Ovary (tissue), 3 donors: Measurements from ENCODE around the gene GABRB1.

Experiments
- EP300 ChIP-seq: sonication (generic); formaldehyde crosslinking; IDR thresholded peaks from one replicate; pipeline ENCODE4 v1.6.1; 2017; ENCODE audit warnings: antibody characterized with exemption
- POLR2A ChIP-seq: fragments of 450-650 bp; IDR thresholded peaks from one replicate; pipeline ENCODE4 v1.6.1; 2017; ENCODE audit warnings: antibody characterized with exemption, mild to moderate bottlenecking, moderate library complexity
- TF ChIP-seq, protein P1 (sequence below), 3 donors: fragments of 450-650 bp in 2 of 3; fragments of 200-600 bp in 1 of 3; IDR thresholded peaks; one replicate each; pipeline versions ENCODE4 v1.5.1 to v1.8.0; 2016 to 2022; ENCODE audit warnings: antibody characterized with exemption in 3 of 3, mild to moderate bottlenecking in 1 of 3
- donor health status: DM: no; HTN: no; CAD: no.

DNA sequence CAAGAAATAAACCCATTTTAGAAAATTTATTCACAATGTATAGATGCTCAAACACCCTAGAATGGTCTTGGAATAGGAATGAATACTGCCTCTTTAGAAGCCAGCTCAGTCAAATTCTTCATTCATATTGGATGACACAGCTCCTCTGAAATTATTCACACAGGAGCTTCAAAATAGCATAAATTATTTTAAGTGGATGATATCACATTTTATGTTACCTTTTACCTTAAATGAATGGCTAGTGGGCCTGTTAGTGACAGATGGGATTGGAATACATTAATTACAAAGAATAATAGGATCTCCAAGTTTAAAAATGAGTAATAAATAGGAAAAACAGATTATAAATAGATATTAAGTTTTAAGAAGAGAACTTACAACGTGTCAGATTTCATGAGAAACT is 184.4 kb downstream of the GABRB1 start:
- TF ChIP-seq, protein P1, sequence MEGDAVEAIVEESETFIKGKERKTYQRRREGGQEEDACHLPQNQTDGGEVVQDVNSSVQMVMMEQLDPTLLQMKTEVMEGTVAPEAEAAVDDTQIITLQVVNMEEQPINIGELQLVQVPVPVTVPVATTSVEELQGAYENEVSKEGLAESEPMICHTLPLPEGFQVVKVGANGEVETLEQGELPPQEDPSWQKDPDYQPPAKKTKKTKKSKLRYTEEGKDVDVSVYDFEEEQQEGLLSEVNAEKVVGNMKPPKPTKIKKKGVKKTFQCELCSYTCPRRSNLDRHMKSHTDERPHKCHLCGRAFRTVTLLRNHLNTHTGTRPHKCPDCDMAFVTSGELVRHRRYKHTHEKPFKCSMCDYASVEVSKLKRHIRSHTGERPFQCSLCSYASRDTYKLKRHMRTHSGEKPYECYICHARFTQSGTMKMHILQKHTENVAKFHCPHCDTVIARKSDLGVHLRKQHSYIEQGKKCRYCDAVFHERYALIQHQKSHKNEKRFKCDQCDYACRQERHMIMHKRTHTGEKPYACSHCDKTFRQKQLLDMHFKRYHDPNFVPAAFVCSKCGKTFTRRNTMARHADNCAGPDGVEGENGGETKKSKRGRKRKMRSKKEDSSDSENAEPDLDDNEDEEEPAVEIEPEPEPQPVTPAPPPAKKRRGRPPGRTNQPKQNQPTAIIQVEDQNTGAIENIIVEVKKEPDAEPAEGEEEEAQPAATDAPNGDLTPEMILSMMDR (IDR thresholded peaks at IDR 0.05), result no peak
- TF ChIP-seq POLR2A (no peak), EP300 (no peak)
